ENCODE results near the gene STK32B.

- TF ChIP-seq CTCF (IDR thresholded peaks at IDR 0.05) (no peak), MXI1 (IDR thresholded peaks at IDR 0.05; ENCODE audit: low read depth, low read length) (no peak), CHD2 (IDR thresholded peaks at IDR 0.05; ENCODE audit: low read length, partially characterized antibody) (no peak), JUND (IDR thresholded peaks at IDR 0.05) (no peak), USF1 (IDR thresholded peaks at IDR 0.05; ENCODE audit: borderline replicate concordance, low read depth) (no peak), RCOR1 (IDR thresholded peaks at IDR 0.05; ENCODE audit: low read length) (no peak), NRF1 (IDR thresholded peaks at IDR 0.05; ENCODE audit: low read depth, low read length) (no peak)
These were observed 21.7 kb downstream of the STK32B start for GRCh38 chr4:5072948-5073347.

All from SK-N-SH (cell line).